Medulla oblongata (tissue), 1 donor: Measurements from ENCODE around the gene SP9.
"Not testable (repeated sequence)": the region's sequence is repeated elsewhere in the genome, so short reads cannot be mapped to it uniquely, and the experiment has no call there.

ENCODE experiments used
- DNase-seq: peaks from one replicate; pipeline ENCODE4 v3.0.0-alpha.2; 2015; ENCODE audit errors: extremely low spot score

The SP9 gene

GRCh38 chr2:174344716-174345461, 10.1 kb downstream of the SP9 start:
- no peak for DNase-seq

- no peak for DNase-seq
Observed at GRCh38 chr2:174350018-174350417, 15.3 kb downstream of the SP9 start.

- no peak for DNase-seq
Observed at GRCh38 chr2:174350593-174351181, 15.9 kb downstream of the SP9 start.

GRCh38 chr2:174353004-174353403, 18.2 kb downstream of the SP9 start:
- no peak for DNase-seq

GRCh38 chr2:174356347-174356746, 21.6 kb downstream of the SP9 start:
- no peak for DNase-seq

GRCh38 chr2:174359663-174360062, 24.9 kb downstream of the SP9 start:
- not testable (repeated sequence) for DNase-seq

- no peak for DNase-seq
Observed at GRCh38 chr2:174362949-174363348, 28.2 kb downstream of the SP9 start.

GRCh38 chr2:174363492-174364225, 28.9 kb downstream of the SP9 start:
- not testable (repeated sequence) for DNase-seq

GRCh38 chr2:174364628-174365027, 29.9 kb downstream of the SP9 start:
- no peak for DNase-seq

- no peak for DNase-seq
Observed at GRCh38 chr2:174365571-174365970, 30.8 kb downstream of the SP9 start.

- no peak for DNase-seq
Observed at GRCh38 chr2:174368691-174369090, 33.9 kb downstream of the SP9 start.

GRCh38 chr2:174376967-174377366, 42.2 kb downstream of the SP9 start:
- no peak for DNase-seq

- DNase-seq, result no peak
Observed at GRCh38 chr2:174383796-174384195, 49.0 kb downstream of the SP9 start.

- no peak for DNase-seq
Observed at GRCh38 chr2:174385201-174385600, 50.4 kb downstream of the SP9 start.
